Keratinocyte (primary cell): ENCODE measurements around the gene FOXD4L6.
"Not testable (repeated sequence)": the region's sequence is repeated elsewhere in the genome, so short reads cannot be mapped to it uniquely, and the experiment has no call there.

ENCODE experiments used
- EZH2 ChIP-seq: IDR thresholded peaks from one replicate; pipeline ENCODE4 v1.6.1; 2012; ENCODE audit warnings: inconsistent platforms, mild to moderate bottlenecking, low read length, moderate library complexity
- TF ChIP-seq, protein P1 (sequence below), 3 experiments: IDR thresholded peaks in 1 of 3; conservative IDR thresholded peaks in 1 of 3; optimal IDR thresholded peaks in 1 of 3; 2 replicates in 2 of 3; 3 replicates in 1 of 3; pipeline versions ENCODE3 to v1.5.1; 2011; ENCODE audit warnings: low read length in 3 of 3, mild to moderate bottlenecking in 3 of 3, moderate library complexity in 2 of 3, control low read depth in 1 of 3, inconsistent platforms in 1 of 3; ENCODE audit not compliant: insufficient read depth in 2 of 3; ENCODE audit errors: extremely low read depth in 1 of 3

DNA sequence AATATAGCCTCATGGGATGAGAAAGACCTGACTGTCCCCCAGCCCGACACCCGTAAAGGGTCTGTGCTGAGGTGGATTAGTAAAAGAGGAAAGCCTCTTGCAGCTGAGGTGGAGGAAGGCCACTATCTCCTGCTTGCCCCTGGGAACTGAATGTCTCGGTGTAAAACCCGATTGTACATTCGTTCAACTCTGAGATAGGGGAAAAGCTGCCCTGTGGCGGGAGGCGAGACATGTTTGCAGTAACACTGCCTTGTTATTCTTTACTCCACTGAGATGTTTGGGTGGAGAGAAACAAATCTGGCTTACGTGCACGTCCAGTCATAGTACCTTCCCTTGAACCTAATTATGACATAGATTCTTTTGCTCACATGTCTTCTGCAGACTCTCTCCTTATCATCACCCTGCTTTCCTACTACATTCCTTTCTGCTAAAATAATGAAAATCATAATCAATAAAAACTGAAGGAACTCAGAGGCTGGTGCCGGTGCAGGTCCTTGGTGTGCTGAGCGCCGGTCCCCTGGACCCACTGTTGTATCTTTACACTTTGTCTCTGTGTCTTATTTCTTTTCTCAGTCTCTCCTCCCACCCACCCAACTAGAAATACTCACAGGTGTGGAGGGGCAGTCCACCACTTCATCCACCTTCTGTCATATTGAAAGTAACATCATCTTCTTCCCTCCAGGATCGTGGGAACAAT lies 22.8 kb downstream of the FOXD4L6 start:
- TF ChIP-seq, protein P1, sequence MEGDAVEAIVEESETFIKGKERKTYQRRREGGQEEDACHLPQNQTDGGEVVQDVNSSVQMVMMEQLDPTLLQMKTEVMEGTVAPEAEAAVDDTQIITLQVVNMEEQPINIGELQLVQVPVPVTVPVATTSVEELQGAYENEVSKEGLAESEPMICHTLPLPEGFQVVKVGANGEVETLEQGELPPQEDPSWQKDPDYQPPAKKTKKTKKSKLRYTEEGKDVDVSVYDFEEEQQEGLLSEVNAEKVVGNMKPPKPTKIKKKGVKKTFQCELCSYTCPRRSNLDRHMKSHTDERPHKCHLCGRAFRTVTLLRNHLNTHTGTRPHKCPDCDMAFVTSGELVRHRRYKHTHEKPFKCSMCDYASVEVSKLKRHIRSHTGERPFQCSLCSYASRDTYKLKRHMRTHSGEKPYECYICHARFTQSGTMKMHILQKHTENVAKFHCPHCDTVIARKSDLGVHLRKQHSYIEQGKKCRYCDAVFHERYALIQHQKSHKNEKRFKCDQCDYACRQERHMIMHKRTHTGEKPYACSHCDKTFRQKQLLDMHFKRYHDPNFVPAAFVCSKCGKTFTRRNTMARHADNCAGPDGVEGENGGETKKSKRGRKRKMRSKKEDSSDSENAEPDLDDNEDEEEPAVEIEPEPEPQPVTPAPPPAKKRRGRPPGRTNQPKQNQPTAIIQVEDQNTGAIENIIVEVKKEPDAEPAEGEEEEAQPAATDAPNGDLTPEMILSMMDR (optimal IDR thresholded peaks at IDR 0.05 in 1 of 3, IDR thresholded peaks at IDR 0.05 in 1 of 3, conservative IDR thresholded peaks at IDR 0.05 in 1 of 3; ENCODE audit: extremely low read depth in 1 of 3, insufficient read depth in 2 of 3, low read length in 3 of 3) = not testable (repeated sequence)
- TF ChIP-seq EZH2 = not testable (repeated sequence)
